HG03575 (cell line): ENCODE results near the gene PRR5.
"Not testable (repeated sequence)": the region's sequence is repeated elsewhere in the genome, so short reads cannot be mapped to it uniquely, and the experiment has no call there.

Source experiments
- ATAC-seq: cut with Tn5 transposase; IDR thresholded peaks from one replicate; pipeline ENCODE4 v1.9.1; 2021; ENCODE audit not compliant: unreplicated experiment, insufficient number of reproducible peaks, low FRiP score; ENCODE audit errors: extremely low read depth

PRR5 gene

DNA sequence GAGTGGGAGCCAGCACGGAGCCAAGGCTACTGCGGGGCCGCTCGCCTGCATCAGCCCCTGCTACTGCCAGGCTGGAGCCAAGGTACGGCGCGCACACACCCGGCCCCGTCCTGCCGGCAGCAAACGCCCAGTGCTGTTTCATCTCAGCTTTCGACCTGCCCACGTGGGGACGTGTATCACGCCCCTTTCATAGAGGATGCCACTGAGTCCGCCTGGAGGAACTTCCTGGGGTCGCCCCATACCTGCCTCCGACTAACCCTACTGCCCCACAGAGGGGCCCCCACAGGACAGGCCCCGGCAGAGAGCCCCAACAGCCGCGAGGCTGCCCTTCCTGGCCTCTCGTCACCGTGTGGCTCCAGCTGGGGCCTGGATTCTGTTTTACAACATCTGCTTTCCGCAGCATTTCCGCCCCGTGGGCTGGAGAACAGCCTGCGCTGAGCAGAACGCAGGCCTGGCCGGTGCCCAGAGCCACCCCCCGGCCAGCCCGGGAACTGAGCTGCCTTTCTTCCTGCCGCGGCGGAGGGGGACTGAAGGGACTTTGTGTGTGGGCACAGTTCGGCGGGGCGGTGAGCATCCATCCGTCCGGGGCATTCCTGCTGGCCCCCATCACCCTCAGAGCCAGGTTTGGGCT is 27.5 kb downstream of the PRR5 start:
- no peak for ATAC-seq

DNA sequence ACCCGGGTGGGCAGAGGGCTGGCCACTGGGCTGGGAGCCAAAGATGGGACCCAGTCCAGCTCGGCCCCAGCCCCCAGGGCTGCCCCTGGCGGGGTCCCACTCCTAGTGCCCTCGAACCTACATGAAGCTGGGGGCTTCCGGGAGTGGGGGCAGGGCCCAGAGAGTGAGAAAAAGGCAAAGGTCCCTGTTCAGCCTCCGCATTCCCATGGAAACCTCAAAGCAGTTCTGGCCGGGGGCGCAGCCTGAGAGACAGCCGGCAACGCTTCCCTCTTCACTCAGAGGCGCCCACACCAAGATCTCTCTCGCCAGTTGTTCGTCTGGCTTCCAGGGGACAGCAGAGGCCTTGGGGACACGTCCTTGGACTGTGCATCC is 28.0 kb downstream of the PRR5 start:
- no peak for ATAC-seq

DNA sequence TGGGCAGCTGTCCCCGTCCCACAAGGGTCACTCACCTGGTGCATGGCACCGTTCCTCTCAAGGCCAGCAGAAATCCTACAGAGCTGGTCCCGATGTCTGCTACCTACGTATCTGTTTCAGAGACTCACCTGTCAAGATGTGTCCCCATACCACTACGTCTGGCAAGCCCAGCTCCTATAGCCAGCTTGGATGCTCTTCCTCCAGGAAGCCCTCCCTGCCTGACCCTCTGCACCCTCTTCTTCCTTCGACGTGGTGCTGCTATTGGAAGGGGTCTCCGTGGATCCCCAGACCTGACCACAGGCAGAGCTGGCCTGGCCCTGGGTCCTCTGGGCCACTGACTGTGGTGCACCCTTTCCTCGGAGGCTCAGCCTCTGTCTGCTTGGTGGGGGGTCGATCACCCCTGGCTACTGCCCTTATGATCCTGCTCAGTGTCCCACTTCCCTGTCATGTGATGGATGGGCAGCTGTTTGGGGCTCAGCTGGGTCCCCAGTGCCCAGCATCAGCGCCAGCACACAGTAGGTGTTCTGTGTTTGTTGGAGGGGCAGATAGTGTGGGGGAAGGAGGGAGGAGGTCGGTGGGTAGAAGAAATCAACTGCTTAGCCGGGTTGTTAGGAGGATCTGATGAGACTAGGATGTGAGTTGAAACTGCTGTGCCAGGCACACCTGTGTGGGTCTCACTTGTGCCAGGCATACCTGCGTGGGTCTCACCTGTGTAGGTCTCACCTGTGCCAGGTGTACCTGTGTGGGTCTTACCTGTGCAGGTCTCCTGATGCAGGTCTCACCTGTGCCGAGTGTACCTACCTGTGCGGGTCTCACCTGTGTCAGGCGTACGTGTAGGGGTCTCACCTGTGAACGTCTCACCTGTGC is 28.7 kb downstream of the PRR5 start:
- ATAC-seq, result no peak

DNA sequence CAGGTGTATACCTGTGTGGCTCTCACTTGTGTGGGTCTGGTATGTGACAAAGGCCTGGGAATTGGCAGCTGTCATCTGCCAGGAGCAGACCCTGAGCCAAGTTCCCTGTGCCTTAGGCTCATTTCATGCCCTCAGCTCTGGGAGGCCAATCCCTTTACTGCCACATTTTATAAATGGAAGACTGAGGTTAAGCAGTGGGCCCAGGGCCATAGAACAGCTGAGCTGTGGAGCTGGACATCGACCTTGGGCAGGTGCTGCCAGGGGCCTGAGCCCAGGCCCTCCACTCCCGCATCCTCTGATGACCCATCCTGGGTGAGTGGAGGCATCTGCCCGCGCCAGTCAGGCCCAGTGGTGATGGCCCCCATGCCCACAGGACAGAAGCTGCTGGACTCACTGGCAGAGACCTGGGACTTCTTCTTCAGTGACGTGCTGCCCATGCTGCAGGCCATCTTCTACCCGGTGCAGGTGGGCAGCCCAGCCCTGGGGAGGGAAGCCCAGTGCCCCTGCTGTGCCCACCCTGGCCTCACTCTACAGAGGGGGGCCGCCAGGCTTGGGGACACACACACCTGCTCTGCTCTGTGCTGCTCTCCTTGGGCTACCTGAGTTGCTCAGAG is 29.5 kb downstream of the PRR5 start:
- no peak for ATAC-seq

DNA sequence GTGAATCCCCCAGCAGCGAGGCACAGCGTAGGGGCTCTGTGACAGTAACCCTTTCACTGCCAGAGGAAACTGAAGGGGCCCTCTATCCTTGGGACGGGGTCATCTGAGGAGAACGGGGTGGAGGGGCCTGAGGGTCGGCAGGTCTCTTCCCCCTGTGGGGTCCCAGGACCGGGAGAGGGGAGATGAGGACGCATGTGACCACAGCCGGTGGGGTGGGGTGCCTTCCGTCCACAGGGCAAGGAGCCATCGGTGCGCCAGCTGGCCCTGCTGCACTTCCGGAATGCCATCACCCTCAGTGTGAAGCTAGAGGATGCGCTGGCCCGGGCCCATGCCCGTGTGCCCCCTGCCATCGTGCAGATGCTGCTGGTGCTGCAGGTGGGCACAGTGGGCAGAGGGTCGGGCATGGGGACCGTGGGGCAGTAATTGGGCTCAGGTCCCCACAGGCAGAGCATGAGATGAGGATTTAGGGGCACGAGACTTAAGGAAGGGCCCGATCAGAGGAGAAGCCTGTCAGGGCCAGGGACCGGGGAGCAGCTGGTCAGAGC is 30.1 kb downstream of the PRR5 start:
- no peak for ATAC-seq

DNA sequence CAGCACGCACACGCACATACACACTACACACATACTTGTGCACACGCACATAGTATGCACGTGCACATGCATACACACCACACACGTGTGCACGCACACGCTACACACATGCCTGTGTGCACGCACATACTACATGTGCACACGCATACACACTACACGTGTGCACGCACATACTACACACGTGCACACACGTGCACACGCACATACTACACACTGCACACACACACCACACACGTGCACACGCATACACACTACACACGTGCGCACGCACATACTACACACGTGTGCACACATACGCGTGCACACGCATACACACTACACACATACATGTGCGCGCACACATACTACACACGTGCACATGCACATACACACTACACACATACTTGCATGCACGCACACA is 30.7 kb downstream of the PRR5 start:
- ATAC-seq, result no peak

DNA sequence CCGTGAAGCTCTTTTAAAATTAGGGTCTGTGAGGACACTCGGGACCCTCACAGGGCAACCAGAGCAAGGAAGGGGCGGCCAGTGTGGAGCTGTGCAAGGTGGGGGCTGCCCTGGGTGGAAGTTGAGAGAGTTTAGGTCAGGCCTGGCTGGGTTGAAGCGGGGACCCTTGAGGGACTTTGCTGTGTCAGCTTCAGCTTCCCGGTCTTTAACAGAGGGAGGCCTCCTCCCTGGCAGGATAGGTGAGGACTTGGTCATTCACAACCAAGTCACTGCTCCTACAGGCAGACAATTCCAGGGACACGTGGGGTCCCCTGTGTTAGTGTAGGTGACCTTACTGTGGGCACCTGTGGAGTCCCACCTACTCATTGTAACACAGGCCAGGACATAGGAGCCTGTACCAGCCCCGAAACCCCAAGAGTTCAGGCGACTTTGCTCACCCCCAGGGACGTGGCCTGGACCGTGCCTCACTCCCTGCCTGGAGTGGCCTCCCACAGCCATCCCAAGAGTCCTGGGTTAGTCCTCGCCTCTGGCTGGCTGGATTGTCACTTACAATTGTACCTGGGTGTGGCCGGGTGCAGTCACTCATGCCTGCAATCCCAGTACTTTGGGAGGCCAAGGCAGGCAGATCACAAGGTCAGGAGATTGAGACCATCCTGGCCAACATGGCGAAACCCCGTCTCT is 31.6 kb downstream of the PRR5 start:
- no peak for ATAC-seq

DNA sequence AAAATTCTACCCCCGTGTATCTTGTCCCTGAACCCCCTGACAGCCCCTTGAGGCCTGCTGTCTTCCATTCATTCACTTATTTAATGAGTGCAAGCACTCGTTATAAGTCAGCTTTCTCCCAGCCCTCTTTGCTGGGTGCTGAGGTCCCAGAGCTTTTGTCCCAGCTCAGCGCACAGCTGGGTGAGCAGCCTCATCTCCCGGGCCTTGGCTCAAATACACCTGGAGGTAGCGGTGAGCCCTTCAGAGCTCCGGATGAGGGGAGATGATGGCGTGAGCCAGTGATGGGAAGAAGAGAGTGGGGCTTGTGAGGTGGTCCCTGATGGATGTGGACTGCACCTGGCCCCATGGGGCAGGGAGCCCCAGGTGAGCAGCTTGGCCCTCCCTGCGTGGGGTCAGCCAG is 32.3 kb downstream of the PRR5 start:
- ATAC-seq, result no peak

DNA sequence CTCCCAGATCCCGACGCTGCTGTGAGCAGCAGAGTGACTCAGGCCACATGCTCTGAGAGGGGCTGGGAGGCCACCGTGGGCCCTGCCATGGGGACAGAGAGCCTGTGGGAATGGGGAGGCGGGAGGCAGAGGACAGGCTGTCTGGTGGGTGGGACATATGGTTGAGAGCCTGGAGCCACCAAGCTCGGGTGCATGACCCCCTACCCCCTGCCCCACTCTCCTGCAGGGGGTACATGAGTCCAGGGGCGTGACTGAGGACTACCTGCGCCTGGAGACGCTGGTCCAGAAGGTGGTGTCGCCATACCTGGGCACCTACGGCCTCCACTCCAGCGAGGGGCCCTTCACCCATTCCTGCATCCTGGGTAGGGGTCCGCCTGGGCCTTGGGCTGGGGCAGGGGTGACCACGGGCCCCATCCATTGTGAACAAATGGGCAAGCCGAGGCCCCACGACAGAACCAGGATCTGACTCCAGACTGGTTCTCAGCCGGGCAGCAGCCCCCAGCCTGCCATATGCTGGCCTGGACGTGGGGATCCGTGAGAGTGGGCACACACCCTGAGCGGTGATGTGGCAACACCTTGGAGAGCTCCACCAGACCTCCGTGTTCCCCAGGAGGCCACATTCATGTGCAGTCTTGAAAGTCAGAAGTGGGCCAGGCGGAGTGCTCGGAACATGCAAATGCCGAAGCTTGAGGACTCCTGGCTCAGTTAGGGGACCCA is 33.0 kb downstream of the PRR5 start:
- no peak for ATAC-seq

DNA sequence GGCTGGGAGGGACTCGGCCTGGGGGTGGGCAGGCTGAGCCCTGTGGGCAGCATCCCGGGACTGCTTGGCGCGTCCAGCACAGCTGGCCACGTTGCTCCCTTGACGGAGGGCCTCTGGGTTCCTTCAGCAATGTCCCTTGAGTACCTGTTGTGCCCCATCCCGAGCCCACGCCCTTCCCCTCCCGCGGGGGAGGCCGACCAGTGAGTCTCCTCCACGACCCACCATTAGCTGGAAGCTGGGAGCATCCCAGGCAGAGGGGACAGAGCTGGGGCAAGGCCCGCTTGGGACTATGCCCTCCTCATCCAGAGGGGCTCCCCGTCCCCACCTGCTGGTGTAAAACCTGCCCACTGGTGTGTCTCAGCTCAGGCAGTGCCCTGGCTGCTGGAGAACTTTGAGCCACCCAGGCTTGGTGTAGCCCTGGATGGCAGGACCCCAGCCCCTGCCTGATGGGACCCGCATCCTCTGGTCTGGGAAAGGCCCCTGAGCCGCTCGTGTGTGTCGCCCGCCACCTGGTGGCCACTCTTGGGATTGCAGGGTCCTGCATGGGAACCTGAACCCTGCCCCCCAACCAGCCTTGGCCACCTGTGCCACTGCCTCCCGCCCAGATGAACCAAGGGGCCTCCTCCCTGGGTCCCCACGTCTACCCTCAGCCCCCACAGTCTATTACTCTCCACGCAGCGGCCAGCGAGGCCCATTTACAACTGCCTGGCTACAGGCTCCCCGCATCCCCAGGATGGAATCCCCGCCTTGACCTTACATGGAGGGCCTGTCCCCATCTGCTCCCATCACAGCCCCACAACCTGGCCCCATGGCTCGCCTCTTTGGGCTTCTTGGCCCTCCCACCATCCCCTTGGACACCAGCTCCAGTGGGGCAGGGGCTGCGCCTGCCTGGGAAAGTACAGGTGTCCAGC is 33.8 kb downstream of the PRR5 start:
- ATAC-seq, result no peak

DNA sequence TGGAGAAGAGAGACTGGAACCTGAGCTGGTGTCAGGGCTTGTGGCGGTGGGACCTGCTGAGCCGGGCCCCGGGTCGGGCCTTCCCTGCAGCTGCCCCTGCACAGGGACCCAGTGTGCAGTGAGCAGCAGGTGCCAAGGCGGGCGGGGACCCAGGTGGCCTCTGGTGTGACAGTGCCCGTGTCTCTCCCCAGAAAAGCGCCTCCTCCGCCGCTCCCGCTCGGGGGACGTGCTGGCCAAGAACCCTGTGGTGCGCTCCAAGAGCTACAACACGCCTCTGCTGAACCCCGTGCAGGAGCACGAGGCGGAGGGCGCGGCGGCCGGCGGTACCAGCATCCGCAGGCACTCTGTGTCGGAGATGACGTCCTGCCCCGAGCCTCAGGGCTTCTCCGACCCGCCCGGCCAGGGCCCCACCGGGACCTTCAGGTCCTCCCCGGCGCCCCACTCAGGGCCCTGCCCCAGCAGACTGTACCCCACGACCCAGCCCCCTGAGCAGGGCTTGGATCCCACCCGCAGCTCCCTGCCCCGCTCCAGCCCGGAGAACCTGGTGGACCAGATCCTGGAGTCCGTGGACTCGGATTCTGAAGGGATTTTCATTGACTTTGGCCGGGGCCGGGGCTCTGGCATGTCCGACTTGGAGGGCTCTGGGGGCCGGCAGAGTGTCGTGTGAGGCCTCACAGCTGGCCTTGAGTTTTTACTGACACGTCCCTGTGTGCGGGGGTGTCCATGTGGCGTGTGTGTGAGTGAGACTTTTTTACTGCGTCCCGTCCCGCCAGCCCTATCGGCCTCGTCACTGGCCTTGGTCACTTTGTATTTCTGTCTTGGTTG is 34.8 kb downstream of the PRR5 start:
- ATAC-seq, result no peak

DNA sequence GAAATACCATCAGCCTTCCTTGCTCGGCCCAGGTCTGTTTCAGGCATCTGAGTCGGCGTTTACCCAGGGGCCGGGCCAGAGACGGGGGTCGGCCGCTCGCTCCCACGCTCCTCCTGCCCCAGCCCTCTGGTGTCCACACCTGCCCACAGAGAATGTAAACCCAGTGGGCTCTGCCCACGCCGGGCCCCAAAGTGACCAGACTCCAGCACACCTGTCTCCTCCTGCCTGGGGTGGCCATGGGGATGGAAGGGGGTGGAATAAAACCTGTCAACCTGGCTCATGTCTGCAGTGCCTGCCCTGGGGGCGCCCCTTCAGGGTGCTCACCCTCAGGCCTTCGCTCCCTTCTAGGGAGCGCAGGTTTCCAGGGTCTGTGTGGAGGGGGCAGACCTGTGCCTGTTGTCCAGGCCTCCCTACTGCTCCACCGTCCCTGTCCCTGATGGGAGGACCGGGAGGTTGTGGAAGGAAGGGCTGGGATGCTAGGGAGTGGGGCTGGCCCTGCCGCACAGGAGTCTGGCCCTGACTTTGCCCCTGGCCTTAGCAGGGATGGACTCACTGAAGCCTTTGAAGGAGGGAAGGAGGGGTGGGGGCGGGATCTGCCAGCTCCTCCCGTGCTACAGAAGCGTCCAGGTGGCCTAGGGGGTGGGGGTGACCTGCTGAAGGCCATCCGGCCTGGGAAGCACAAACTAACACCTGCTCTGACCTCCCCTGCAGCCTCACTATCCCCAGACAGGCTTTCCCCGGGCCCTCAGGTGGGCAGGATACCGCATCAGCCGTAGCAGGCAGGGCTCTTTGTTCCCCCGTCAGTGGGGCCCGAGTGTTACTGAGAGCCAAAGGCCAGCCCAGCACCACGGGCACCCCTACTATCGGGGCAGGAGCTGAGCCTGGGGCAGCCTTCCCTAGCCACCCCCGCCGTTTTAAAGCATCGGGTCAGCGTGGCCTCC is 35.7 kb downstream of the PRR5 start:
- ATAC-seq, result no peak

DNA sequence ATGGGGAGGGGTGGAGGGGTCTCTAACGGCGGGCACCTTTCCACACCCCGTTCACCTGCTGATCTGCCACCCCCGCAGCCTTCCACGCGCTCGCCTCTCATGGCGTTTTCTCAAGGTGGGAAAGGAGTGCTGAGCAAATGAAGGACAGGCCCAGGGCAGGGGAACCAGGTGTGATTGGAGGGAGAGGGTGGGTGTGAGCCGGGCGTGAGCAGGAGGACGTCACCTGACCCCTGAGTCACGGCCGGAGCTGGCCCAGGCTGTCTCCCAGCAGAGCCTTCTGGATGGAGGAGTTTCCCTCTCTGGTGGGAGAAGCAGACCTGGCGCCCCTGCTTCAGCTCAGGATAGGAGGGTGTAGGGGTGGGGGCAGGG is 36.3 kb downstream of the PRR5 start:
- no peak for ATAC-seq

DNA sequence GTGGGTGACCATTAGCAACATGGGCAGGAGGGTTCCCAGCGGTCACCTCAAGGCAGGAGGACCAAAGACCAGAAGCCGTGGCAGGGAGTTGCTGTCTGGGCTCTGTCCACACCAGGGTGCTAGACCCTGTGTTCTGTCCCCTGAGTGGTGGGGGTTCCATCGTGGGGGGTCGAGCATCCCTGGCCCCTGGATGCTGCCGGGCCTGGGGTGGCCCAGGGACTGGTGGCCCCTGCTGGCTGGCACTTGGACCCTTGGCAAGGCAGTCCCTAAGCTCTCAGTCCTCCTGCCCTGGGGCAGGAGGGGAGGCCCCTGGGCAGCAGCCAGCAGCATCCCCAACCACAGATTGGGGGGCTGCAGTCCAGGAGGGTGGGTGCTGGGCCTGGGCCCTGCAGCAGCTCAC is 37.0 kb downstream of the PRR5 start:
- ATAC-seq, result no peak

DNA sequence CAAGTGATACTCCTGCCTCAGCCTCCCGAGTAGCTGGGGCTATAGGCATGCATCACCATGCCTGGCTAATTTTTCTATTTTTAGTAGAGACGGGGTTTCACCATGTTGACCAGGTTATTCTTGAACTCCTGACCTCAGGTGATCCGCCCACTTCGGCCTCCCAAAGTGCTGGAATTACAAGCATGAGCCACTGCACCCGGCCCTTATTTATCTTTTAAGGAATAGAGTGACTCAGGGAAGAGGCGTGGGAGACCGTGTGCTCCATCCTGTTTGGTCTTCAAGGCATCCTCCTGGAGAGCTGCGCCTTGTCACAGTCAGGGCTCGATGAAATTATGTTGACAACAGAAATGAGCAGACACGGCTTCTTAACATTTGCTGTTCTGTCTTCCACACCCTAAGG is 37.7 kb downstream of the PRR5 start:
- not testable (repeated sequence) for ATAC-seq

DNA sequence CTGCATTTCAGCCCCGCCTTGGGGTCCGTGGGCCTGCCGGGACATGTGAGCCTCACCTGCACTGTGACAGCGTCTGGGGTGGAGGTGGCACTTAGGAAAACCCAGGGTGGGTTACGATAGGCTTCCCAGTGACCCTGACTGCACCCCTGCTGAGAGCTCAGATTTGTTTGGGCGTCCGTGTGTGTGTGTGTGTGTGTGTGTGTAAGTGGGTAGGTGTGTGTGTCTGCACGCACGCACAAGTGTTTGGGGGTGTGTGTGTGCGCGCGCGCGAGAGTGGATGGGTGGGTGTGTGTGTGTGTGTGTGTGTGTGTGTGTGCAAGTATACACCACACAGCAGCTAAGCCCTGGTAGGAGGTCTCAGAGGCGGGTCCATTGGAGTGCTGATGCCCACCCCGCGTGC is 38.3 kb downstream of the PRR5 start:
- no peak for ATAC-seq
